GM21390 (cell line): ENCODE results near the gene SLC22A23.

Experiments
- ATAC-seq: cut with Tn5 transposase; IDR thresholded peaks from one replicate; pipeline ENCODE4 v1.9.1; 2021; ENCODE audit not compliant: unreplicated experiment

The SLC22A23 gene

DNA sequence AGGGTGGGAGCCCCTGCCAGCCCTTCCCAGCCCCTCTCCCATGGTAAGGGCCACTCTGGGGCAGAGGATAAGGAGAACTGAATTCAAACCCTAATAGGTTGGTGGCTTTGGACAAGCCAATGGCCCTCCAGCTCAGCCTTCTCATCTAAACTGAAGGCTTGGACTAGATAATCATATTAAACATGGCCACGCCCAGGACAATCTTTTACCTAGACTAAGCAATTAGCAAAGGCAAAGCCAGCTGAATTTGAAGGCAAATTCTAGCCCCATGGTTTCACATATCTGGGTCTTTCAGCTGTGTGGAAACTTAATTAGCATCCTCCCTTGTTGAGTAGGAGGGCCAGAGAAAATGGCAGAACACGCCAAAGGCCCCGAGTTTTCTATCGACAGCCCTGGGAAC is 10.7 kb downstream of the SLC22A23 start:
- no peak for ATAC-seq

DNA sequence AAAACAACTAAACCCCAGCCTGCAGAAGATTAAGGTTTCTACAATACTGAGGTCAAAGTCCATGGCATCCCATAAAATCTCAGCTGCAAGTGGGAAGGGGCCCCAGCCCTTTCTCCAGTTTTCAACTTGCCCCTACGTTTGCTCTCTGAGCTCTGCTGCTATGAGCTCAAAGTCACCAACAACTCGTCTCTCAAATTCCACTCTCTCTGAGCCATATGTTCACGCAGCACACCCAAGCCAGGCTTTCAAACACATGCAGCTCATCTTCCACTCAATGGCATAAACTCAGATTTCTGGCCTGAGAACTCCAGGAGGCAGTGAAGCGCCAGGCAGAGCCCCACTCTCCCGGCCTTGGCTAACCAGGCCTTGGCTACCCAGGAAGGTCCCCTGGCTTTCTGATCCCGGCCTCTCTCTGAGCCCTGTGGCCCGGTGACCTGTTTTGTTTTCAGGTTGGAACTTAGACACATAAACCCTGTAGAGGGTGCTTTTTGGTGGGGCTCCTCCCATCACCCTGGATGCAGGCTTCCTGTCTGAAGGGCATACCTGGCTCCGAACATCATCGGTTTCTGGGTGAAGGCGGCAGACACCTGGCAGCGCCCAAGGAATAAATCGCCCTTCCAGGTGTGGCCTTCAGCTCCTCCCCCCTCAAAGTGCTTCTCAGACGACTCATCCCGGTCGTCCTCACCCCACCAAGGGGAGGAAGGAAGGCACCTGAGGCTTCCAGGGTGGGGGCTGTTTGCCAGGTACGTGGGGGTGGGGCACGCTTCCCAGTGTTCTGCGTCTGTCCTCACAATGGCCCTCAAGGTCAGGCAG is 12.4 kb downstream of the SLC22A23 start:
- no peak for ATAC-seq

DNA sequence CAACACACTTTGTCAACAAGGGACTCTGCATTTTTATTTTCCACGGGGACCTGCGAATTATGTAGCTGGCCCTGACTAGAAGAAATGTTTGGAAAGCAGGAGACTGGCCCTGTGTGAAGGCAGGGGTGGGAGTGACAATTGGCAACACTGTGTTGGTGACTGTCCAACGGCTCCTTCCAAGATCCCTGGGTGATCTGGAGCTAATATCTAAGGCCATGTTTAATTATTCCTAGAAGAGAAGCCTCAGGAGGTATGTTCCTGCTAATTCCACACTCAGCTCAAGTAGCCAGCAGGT is 13.7 kb downstream of the SLC22A23 start:
- ATAC-seq = no peak

- ATAC-seq = no peak
Observed at GRCh38 chr6:3442431-3443220, 14.2 kb downstream of the SLC22A23 start.

DNA sequence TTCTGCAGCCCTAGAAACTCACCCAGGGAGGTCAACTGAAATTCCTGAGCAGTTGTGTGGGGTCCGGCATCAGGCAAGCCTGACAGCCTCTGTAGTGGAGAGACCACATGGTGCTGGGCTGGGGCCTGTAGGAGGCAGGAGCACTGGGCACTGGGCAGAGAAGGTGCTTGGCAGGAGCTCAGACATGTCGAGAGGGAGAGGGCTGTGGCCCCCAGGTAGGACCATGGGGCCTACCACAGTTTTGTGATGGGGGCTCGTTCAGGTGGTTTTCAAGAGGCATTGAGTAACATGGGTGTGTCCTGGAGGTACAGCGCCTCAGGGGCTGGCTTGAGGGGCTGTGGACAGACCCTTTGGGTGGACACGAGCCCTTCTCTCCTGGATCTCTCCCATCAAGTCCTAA is 15.9 kb downstream of the SLC22A23 start:
- no peak for ATAC-seq

GRCh38 chr6:3439961-3440360 is 16.9 kb downstream of the SLC22A23 start:
- ATAC-seq = no peak

GRCh38 chr6:3438190-3439167 is 18.4 kb downstream of the SLC22A23 start:
- no peak for ATAC-seq

- no peak for ATAC-seq
Observed at GRCh38 chr6:3433005-3433404, 23.8 kb downstream of the SLC22A23 start.

GRCh38 chr6:3432416-3432815 is 24.4 kb downstream of the SLC22A23 start:
- ATAC-seq = no peak

- no peak for ATAC-seq
Observed at GRCh38 chr6:3431994-3432393, 24.9 kb downstream of the SLC22A23 start.

DNA sequence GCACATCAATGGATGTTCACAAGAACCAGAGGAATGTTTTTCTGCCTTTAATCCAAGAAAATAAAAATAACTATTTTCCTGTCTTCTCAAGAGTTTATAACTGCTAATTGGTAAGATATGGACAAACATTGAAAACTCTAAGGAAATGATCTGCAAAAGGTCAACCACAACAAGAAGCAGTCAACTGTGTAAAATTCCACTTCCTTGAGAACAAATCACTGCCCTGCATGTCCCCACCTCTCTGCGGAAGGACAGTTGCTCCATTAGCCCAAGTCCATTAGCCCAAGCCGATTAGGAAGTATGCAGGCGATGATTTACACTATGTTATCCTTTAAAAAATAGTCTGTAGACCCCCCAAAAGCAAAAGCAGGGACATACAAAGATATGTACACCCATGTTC is 27.6 kb downstream of the SLC22A23 start:
- no peak for ATAC-seq

GRCh38 chr6:3428700-3429099 is 28.1 kb downstream of the SLC22A23 start:
- no peak for ATAC-seq

DNA sequence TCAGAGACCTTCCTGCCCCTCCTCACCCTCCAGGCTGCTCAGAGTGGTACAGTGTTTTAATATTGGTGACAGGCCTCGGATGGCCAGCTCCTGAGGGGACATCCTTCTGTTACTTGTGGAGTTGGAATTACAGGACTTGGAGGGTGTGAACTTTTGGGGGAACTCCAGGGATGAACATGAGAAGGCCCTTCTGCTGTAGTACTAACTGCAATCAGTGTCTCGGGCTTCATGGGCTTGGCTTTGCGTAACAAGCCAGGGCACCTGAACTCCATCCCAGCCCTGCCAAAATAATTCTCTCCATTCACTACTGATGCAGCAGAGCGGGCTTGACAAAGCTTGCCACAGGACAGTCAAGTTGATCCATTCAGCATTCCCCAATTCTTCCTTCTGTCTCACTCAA is 28.6 kb downstream of the SLC22A23 start:
- ATAC-seq = no peak

- ATAC-seq = no peak
Observed at GRCh38 chr6:3427687-3428085, 29.2 kb downstream of the SLC22A23 start.

GRCh38 chr6:3426927-3427686 is 29.7 kb downstream of the SLC22A23 start:
- no peak for ATAC-seq

- no peak for ATAC-seq
Observed at GRCh38 chr6:3426091-3426926, 30.5 kb downstream of the SLC22A23 start.

DNA sequence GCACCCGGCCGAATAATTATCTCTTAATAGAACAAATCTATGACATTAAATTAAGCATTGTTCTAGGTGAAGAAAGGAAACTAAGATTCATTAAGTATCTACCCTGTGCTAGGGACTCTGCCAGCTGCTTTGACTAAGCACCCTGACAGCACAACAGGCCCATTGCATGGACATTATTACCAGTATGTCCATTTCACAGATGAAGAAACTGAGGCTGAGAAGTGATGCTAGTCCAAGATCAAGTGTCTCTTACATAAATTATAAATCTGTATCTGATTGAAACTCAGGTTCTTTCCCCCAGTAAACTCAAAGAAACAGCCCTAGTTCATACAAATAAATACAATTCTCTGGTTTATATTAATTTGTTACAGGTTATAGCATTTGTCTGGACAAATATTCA is 31.3 kb downstream of the SLC22A23 start:
- ATAC-seq = no peak

DNA sequence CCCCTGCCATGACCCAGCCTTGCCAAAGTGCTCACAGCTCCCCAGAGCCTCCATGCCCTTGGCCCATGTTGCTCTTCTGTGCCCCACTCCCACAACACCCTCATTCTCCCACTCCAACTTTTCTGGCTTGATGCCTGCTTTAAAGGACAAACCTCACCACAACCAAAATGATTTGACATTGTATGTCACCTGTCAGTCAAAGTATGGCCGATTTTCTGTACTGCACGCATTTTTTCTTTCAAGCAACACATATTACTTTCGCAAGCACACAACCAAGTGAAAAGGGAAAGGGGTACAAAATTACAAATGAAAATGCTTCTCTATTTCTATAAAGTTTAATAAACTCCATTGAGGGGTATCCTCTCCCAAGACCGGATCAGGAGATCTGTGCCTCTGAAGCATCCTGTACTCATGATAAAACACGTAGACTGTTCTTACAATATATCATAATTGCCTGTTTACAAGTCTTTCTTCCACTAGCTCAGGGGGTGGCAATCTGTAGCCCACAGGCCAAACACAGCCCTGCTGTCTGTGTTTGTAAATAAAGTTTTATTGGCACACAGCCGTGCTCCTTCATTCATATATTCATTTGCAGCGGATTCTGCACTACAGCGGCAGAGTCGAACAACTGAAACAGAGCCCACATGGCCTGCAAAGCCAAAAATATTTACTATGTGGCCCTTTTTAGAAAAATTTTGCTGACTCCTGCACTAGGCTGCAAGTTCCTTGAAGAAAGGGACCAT is 32.5 kb downstream of the SLC22A23 start:
- no peak for ATAC-seq
